HG03066 (cell line): ENCODE results near the gene SPRR4.

Experiments used
- ATAC-seq: cut with Tn5 transposase; IDR thresholded peaks from one replicate; pipeline ENCODE4 v1.9.1; 2021; ENCODE audit warnings: low read depth; ENCODE audit not compliant: unreplicated experiment

The SPRR4 gene

GRCh38 chr1:152970495-152970894, at the start of gene SPRR4:
Gene SPRR4 (plus strand): TSS chr1:152970648. CDS start chr1:152971891, 1,243 bp downstream.
- no peak for ATAC-seq

GRCh38 chr1:152924191-152924590, 46.3 kb upstream of the SPRR4 start:
- ATAC-seq: no peak

GRCh38 chr1:152926091-152926490, 44.4 kb upstream of the SPRR4 start:
- no peak for ATAC-seq

- ATAC-seq: no peak
These were observed 41.8 kb upstream of the SPRR4 start for GRCh38 chr1:152928671-152929070.

GRCh38 chr1:152932170-152932811, 38.2 kb upstream of the SPRR4 start:
- no peak for ATAC-seq

GRCh38 chr1:152933196-152933595, 37.3 kb upstream of the SPRR4 start:
- no peak for ATAC-seq

- no peak for ATAC-seq
These were observed 29.8 kb upstream of the SPRR4 start for GRCh38 chr1:152940614-152941013.

- no peak for ATAC-seq
These were observed 29.3 kb upstream of the SPRR4 start for GRCh38 chr1:152941037-152941711.

- ATAC-seq: no peak
These were observed 28.3 kb upstream of the SPRR4 start for GRCh38 chr1:152942161-152942560.

GRCh38 chr1:152946248-152946647, 24.2 kb upstream of the SPRR4 start:
- ATAC-seq: no peak

GRCh38 chr1:152946651-152947256, 23.7 kb upstream of the SPRR4 start, which contains the start of gene SPRR5:
Gene SPRR5 (plus strand): TSS chr1:152947206. CDS start chr1:152948555, 1,349 bp downstream.
- no peak for ATAC-seq

- no peak for ATAC-seq
These were observed 18.7 kb upstream of the SPRR4 start for GRCh38 chr1:152951711-152952110.

- ATAC-seq: no peak
These were observed 16.7 kb upstream of the SPRR4 start for GRCh38 chr1:152953761-152954160.

GRCh38 chr1:152954436-152954835, 16.0 kb upstream of the SPRR4 start:
- no peak for ATAC-seq

GRCh38 chr1:152957561-152957960, 12.9 kb upstream of the SPRR4 start:
- ATAC-seq: no peak

GRCh38 chr1:152959273-152959672, 11.2 kb upstream of the SPRR4 start:
- ATAC-seq: no peak

- ATAC-seq: no peak
These were observed 10.5 kb upstream of the SPRR4 start for GRCh38 chr1:152959801-152960451.

GRCh38 chr1:152960452-152961044, 9.9 kb upstream of the SPRR4 start:
- ATAC-seq: no peak

- ATAC-seq: no peak
These were observed 9.1 kb upstream of the SPRR4 start for GRCh38 chr1:152961226-152961891.

GRCh38 chr1:152962876-152963415, 7.5 kb upstream of the SPRR4 start:
- no peak for ATAC-seq
